HG03025 (cell line): Measurements from ENCODE around the gene KIN.
"Not testable (repeated sequence)": the region's sequence is repeated elsewhere in the genome, so short reads cannot be mapped to it uniquely, and the experiment has no call there.

Experiments used
- ATAC-seq: cut with Tn5 transposase; IDR thresholded peaks from one replicate; pipeline ENCODE4 v1.9.1; 2021; ENCODE audit warnings: mild to moderate bottlenecking, moderate library complexity; ENCODE audit not compliant: unreplicated experiment, low FRiP score

KIN gene

DNA sequence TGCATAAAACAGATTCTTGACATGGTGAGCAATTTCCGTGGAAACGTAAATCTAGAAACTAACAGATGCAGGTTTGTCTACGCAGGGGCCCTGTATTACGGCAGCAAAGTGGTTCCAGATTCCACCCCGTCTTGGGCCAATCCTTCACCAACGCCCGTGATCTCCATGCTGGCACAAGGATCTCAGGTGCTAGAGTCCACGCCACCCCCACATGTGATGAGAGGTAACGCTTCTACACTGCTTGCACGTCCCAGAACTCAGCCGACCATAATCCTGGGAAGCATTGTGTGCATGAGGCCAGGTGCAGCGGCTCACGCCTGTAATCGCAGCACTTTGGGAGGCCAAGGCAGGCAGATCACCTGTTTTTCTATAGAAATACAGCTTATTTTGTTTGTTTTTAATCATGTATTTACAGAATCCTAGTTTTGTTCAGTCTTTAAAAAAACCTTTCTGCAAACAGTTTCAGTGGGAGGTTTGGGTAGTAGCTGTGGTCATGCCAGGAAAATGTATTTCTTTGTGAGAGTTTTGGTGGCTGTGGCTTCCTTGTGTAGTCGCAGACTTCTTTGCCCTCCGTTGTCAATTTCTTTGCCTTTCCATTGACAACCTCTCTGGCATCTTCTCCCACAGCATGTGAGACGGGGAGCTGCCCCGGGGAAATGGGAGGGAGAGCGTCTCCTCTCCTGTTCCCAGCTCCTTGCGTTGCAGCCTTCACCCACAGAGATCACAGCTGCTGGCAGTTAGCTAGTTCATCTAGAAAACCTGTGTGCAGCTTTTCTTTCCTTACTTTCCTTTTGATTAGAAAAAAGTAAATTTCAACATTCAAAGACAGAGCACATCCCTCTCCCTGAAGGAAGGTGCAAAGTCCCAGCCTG is 49.0 kb downstream of the KIN start:
- no peak for ATAC-seq

GRCh38 chr10:7734821-7735220 is 53.0 kb downstream of the KIN start:
- ATAC-seq: no peak

- ATAC-seq: no peak
These were observed 64.8 kb downstream of the KIN start for GRCh38 chr10:7722927-7723529.

GRCh38 chr10:7720478-7720877 is 67.3 kb downstream of the KIN start:
- no peak for ATAC-seq

- no peak for ATAC-seq
These were observed 69.1 kb downstream of the KIN start for GRCh38 chr10:7718685-7719084.

- no peak for ATAC-seq
These were observed 70.0 kb downstream of the KIN start for GRCh38 chr10:7717767-7718166.

- no peak for ATAC-seq
These were observed 72.3 kb downstream of the KIN start for GRCh38 chr10:7715515-7715914.

DNA sequence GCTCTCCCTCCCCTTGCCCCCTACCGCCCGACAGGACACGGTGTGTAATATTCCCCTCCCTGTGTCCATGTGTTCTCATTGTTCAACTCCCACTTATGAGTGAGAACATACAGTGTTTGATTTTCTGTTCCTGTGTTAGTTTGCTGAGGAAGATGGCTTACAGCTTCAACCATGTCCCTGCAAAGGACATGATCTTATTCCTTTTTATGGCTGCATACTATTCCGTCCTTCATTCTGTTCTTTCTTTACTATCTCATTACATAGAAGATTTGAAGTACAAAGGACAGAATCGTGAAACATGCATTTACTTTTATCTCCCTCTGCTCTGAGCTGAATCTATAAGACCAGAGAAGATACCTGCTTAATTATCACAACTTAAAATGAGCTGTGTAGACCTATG is 76.7 kb downstream of the KIN start:
- ATAC-seq: not testable (repeated sequence)

- no peak for ATAC-seq
These were observed 77.3 kb downstream of the KIN start for GRCh38 chr10:7710446-7710845.

GRCh38 chr10:7708832-7709231 is 79.0 kb downstream of the KIN start:
- no peak for ATAC-seq

DNA sequence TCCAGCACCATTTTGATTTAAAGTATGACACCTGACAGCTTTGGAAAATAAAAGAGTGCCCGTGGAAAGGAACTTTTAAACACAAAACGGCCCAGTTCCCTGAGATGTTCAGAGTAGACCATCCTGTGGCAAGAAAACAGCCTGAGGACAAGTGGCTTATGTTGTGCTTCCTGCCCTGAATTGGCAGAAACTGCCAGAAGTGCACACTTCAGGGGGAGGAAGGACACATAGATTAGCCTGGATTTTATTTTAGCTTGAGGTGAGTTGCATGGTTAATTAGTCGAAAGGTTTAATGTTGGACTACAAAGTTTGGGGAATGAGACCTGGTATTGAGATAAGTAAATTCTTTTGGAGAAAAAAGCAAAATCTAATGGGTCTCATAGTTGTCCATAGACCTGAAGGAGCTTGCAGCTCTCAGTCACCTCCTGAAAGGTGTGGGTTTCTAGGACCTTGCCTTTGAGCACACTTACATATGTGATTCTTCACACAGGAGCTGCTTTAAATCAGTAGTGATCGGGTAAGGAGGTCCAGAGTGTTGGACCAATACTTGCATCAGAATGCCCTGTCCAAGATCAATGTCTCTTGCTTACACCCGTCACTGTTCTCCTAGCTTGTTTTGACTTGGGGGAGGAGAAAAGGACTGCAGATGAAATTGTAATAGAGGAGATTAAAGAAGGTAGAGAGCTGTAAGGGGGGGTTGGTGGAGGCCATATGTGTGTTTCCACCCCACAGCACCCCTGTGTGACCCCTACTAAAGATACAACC is 79.8 kb downstream of the KIN start:
- no peak for ATAC-seq

DNA sequence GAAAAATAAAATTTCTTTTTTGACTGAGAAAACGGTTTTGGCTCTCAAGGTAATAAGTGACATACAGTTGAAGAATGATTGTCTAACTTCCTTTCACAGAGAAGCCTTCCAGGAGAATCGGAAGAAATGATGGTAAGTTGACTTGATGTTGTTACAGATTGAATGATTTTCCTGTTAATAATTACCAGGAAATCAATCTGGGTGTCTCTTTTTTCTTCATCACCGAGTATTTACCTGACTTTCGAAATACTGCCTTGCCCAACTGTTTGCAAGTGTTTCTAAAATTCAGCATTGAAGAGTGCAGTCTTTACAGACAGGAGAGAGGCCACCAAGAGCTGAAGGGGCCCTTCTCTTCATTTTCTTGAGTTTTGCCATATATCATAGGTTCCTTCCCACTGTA is 80.7 kb downstream of the KIN start:
- ATAC-seq: no peak

DNA sequence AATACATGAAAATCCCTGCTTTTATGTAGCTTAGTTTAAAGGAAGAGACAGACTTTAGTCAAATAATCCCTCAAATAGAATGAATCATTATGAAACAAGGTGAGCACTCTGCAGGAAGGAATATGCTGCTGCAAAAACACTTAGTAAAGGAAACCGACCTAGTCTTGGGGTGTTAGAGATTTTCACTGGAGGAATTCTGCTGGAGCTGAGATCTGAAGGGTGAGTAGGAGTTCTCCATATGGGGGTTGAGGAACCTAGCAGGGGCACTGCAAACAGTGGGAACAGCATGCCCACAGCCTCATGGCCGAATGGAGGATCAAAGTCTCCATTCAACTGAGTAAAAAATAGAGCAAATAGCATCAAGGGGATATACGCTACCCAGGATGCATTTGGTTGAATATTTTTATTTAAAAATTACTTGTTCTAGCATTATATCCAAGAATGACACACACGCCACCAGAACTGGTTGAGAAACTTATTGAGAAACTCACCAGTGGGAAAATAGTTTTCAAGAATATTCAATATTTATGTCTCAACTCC is 81.2 kb downstream of the KIN start:
- ATAC-seq: no peak

DNA sequence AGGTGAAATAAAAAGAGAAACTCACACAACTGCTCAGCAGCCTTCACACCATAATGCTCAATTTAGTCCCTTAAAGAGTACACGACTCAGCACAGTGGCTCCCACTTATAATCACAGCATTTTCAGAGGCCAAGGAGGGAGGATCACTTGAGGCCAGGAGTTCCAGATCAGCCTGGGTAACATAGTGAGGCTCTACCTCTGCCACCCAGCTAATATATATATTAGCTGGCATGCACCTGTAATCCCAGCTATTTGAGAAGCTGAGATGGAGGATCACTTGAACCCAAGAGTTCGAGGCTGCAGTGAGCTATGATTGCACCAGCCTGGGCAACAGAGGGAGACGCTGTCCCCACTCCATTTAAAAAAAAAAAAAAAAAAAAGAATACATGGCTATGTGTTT is 82.5 kb downstream of the KIN start:
- no peak for ATAC-seq

- no peak for ATAC-seq
These were observed 83.4 kb downstream of the KIN start for GRCh38 chr10:7704071-7705016.

- no peak for ATAC-seq
These were observed 84.7 kb downstream of the KIN start, which contains the start of gene ITIH2 for GRCh38 chr10:7703140-7703539. TSS of gene ITIH2 (plus strand) at chr10:7703316. CDS start at chr10:7703435, 119 bp downstream.

- no peak for ATAC-seq
These were observed 85.4 kb downstream of the KIN start for GRCh38 chr10:7702288-7702812.

DNA sequence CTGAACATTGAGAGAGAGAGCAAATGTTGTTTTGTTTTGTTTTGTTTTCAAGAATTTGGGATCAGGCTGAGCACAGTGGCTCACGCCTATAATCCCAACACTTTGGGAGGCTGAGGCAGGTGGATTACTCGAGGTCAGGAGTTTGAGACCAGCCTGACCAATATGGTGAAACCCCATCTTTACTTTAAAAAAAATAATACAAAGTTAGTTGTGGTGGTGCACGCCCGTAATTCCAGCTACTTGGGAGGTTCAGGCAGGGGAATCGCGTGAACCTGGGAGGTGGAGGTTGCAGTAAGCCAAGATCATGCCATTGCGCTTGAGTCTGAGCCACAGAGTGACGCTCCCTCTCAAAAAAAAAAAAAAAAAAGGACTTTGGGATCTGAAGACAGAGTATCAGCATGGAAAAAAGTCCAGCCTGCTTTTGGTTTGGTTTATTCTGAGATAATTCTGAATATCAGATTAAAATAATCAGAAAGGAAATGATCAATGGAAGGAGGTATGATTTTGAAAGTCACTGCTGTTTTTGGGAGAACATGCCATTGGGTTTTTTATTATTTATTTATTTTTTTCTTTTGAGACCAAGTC is 86.5 kb downstream of the KIN start:
- ATAC-seq: no peak
